GM12865 (cell line): Measurements from ENCODE around the gene BTD.
"Not testable (repeated sequence)": the region's sequence is repeated elsewhere in the genome, so short reads cannot be mapped to it uniquely, and the experiment has no call there.

Experiments
- DNase-seq: peaks from one replicate; pipeline ENCODE4 v3.0.0; 2010; ENCODE audit warnings: low read depth
- H3K4me3 ChIP-seq: 2 replicates; pipeline ENCODE4 v1.5.1; 2011; ENCODE audit warnings: mild to moderate bottlenecking, low read depth, low read length, control low read depth
- CTCF ChIP-seq: IDR thresholded peaks from 2 replicates; pipeline ENCODE4 v1.5.1; 2011; ENCODE audit warnings: low read length, control low read depth, low read depth, inconsistent platforms; ENCODE audit not compliant: insufficient read depth; ENCODE audit errors: missing control alignments

Gene BTD

GRCh38 chr3:15606434-15606891, 4.9 kb downstream of the BTD start:
- no peak for DNase-seq

GRCh38 chr3:15610082-15610759, 8.7 kb downstream of the BTD start:
- no peak overlapping the region for H3K4me3 ChIP-seq
- DNase-seq, result no peak
- no peak for TF ChIP-seq CTCF

More at GRCh38 chr3:15606434-15606891, 4.9 kb downstream of the BTD start:
- no peak overlapping the region for H3K4me3 ChIP-seq
- no peak for TF ChIP-seq CTCF

- no peak for DNase-seq
- no peak overlapping the region for H3K4me3 ChIP-seq
- TF ChIP-seq CTCF, result no peak
These were observed 9.5 kb downstream of the BTD start for GRCh38 chr3:15611018-15611417.

- H3K4me3 ChIP-seq, result no peak overlapping the region
- TF ChIP-seq CTCF, result no peak
- DNase-seq, result no peak
These were observed 10.5 kb downstream of the BTD start for GRCh38 chr3:15612001-15612400.

DNA sequence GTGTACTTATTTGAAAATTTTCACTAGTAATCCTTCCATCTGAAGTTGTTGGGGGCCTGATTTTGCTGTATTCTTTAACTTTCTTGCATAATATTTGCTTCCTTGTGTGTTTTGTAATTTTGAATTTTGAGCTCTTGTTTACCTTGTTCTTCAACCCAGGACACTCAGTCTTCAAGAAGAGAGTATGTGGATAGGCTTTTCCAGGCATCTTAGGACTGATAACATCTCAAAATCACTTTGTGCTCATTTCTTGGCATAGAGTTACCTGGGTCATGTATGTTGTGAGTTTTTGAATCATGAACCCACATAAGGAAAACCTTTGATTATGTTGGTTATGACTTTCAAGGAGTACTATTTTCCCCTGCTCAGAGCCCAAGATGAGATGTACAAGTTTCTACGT, 13.4 kb downstream of the BTD start:
- no peak for TF ChIP-seq CTCF
- no peak for DNase-seq
- no peak overlapping the region for H3K4me3 ChIP-seq

DNA sequence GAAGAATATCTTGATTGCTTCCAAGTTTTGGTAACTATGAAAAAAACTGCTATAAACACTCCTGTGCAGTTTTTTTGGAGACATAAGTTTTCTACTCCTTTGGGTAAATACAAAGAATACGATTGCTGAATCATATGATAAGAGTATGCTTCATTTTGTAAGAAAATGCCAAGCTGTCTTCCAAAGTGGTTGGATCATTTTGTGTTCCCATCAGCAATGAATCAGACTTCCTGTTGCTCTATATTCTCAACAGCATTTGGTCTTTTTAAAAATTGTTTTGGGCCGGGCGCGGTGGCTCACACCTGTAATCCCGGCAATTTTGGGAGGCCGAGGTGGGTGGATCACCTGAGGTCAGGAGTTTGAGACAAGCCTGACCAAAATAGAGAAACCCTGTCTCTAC, 14.5 kb downstream of the BTD start:
- DNase-seq, result no peak
- TF ChIP-seq CTCF, result no peak
- H3K4me3 ChIP-seq, result no peak overlapping the region

DNA sequence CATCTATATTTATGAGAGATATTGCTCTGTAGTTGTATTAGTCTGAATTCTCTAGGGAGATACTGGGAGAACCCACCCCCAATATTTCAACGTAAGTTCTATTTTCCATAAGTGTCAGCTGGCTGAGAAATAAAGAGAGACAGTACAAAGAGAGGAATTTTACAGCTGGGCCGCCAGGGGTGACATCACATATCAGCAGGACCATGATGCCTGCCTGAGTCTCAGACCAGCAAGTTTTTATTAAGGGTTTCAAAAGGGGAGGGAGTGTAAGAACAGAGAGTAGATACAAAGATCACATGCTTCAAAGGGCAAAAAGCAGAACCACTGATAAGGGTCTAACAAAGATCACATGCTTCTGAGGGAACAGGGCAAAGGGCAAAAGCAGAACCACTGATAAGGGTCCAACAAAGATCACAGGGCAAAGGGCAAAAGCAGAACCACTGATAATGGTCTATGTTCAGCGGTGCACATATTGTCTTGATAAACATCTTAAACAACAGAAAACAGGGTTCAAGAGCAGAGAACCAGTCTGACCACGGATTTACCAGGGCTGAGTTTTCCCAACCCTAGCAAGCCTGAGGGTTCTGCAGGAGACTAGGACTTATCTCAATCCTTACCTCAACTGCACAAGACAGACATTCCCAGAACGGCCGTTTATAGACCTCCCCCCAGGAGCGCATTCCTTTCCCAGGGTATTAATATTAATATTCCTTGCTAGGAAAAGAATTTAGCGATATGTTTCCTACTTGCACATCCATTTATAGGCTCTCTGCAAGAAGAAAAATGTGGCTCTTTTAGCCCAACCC, 18.3 kb downstream of the BTD start:
- H3K4me3 ChIP-seq, DNase-seq: not testable (repeated sequence)
